Omental fat pad (tissue), 4 donors: Measurements from ENCODE around the gene TCEAL6. TPM values are rescaled to one million over a fixed set of nuclear protein-coding genes. Genes with fewer than 3 reads are reported as not detected.
A peak's percentile ranks its signal among the peaks of the same experiment; 100 is the strongest.
"Not testable (repeated sequence)": the region's sequence is repeated elsewhere in the genome, so short reads cannot be mapped to it uniquely, and the experiment has no call there.

Experiments
- ATAC-seq: fragments of 150-250 bp; one replicate; pipeline ENCODE4 v1.9.1; 2016; ENCODE audit warnings: mild to moderate bottlenecking, moderate library complexity; ENCODE audit not compliant: low FRiP score
- DNase-seq: peaks from one replicate; pipeline ENCODE4 v3.0.0-alpha.2; 2019; ENCODE audit warnings: low spot score
- total RNA-seq, 4 donors: library from RNA; depleted of rRNA; stranded (reverse); fragments of >200 nt; gene quantifications; one replicate each; pipeline ENCODE4 v1.1.0, GENCODE V29; 2016
- TF ChIP-seq, protein P1 (sequence below), 3 donors: fragments of 450-650 bp; IDR thresholded peaks; one replicate each; pipeline ENCODE4 v1.5.1; 2016 to 2017; ENCODE audit warnings: antibody characterized with exemption in 3 of 3, mild to moderate bottlenecking in 3 of 3, moderate library complexity in 2 of 3

TCEAL6 gene
- total RNA-seq, result 1 to 10 TPM in 1 of 4 donors, not detected in 3; 9.7 TPM

- DNase-seq, result not testable (repeated sequence)
- peak; percentile 48 for ATAC-seq
Observed at GRCh38 chrX:102142274-102142673, at the start of gene TCEAL6. Gene TCEAL6, minus strand, starts transcription at chrX:102142481.

DNA sequence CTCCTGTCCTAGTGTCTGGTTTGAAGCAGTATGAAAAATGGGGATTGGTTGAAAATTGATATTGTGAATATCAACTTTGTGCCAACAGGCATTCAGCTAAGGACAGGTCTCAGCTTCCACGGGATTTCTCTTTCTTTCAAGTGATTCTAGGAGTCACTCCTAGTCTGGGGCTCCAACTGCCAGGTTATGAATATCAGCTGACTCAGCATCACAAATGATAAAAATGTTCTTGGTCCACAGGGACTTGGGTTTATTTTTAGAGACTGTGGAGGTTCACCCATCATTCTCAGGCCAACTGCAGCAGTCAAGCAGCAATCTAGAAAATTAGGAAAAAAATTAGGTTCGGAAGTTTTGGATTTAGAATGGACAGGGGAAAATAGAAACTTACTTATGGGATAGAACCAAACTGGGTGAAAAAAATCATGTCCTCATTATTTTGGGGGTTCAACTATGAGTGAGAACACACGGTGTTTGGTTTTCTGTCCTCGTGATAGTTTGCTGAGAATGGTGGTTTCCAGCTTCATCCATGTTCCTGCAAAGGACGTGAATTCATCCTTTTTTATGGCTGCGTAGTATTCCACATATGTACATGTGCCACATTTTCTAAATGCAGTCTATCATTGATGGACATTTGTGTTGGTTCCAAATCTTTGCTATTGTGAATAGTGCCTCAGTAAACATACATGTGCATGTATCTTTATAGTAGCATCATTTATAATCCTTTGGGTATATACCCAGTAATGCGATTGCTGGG lies 43.9 kb upstream of the TCEAL6 start:
- no peak for DNase-seq

DNA sequence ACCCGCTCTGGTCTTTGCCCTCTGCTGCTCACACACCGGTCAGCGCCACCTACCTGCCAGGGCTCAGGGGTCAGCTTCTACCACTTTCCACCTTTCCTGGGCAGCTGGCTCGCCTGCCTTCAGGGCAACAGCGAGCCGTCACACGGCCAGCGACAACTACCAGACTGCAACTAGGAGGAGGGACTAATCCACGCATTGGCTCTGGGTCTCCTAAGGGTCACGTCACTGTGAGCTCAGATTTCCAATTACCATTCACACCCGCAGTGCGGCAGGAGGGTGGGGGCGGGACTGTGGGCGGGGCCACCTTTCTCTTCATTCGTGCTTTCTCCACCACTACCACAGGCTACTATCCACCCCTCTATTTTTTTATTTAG lies 13.5 kb upstream of the TCEAL6 start, which contains the start of gene BEX5:
Gene BEX5 (minus strand): TSS at position 172 of the 374 bp plus-strand sequence. CDS start 1,712 bp downstream, outside the sequence.
- TF ChIP-seq, protein P1, sequence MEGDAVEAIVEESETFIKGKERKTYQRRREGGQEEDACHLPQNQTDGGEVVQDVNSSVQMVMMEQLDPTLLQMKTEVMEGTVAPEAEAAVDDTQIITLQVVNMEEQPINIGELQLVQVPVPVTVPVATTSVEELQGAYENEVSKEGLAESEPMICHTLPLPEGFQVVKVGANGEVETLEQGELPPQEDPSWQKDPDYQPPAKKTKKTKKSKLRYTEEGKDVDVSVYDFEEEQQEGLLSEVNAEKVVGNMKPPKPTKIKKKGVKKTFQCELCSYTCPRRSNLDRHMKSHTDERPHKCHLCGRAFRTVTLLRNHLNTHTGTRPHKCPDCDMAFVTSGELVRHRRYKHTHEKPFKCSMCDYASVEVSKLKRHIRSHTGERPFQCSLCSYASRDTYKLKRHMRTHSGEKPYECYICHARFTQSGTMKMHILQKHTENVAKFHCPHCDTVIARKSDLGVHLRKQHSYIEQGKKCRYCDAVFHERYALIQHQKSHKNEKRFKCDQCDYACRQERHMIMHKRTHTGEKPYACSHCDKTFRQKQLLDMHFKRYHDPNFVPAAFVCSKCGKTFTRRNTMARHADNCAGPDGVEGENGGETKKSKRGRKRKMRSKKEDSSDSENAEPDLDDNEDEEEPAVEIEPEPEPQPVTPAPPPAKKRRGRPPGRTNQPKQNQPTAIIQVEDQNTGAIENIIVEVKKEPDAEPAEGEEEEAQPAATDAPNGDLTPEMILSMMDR (IDR thresholded peaks at IDR 0.05), result no peak
- DNase-seq (no peak), ATAC-seq (peak; percentile 94)

More for the DNA sequence above, 43.9 kb upstream of the TCEAL6 start:
- TF ChIP-seq, protein P1 (IDR thresholded peaks at IDR 0.05), result no peak
- ATAC-seq, result no peak

DNA sequence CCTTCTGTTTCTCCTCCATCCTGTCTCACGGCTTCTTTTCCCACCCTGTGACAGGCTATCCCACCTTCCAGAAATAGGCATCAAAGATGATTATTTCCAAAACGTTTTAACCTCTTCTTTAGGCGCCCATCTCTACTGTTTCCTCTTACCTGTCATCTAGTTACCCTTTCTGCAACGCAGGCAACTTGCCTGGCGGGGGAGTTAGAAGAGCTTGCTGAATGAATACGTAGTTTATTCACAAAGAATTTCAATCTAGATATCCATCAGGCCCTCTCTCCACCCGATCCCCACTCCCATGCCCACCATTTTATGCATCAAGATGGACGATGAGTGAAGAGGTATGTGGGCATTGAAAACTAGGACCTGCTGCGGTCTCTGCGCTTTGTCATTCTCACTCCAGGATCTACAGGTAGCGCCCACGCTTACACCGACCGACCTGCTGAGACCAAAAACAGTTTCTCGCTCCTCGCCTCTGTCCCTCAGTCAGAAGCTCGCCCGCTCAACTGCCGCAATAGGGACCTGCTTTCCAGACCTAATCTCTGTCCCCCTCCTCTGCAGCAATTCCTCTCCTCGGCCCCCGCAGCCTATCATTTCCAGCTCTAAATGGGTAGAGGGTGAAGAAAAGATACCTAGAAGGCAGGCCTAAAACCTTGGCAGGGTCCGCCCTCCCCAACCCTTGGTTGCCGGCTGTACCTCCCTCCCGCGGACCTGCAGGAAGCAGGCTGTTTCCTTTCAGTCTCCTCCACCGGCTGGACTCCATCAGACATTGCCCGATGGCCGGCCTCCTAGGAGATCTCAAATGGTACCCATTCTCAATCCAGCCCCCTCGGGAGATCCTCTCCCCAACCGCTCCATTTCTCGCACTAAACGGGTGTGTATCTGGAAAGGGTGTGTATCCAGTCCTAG lies 12.9 kb upstream of the TCEAL6 start:
- TF ChIP-seq, protein P1 (IDR thresholded peaks at IDR 0.05), result no peak
- peak; percentile 43 for ATAC-seq
- DNase-seq, result no peak

GRCh38 chrX:102154218-102154860 lies 12.1 kb upstream of the TCEAL6 start:
- TF ChIP-seq, protein P1 (IDR thresholded peaks at IDR 0.05), result no peak
- ATAC-seq, result no peak
- no peak for DNase-seq

GRCh38 chrX:102141631-102142030 lies 650 bp downstream of the TCEAL6 start:
- not testable (repeated sequence) for DNase-seq, ATAC-seq

DNA sequence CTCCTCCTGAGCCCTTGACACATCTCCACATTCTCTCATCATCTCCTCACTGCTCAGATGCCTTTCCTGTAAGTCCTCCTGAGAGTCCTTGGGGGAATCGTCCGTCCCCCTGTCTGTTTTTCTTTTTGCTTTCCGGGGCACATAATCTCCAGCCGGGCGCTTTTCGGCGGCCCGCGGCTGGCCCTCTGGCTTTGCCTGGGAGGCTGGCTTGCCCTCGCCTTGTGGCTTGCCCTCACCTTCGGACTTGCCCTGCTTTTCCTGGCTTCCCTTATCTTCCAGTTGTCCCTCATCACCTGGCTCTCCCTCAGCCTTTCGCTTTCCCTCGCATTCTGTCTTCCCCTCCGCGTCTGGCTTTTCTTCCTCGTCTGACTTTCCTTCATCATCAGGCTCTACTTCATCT lies 1.4 kb downstream of the TCEAL6 start:
- DNase-seq, ATAC-seq: not testable (repeated sequence)

DNA sequence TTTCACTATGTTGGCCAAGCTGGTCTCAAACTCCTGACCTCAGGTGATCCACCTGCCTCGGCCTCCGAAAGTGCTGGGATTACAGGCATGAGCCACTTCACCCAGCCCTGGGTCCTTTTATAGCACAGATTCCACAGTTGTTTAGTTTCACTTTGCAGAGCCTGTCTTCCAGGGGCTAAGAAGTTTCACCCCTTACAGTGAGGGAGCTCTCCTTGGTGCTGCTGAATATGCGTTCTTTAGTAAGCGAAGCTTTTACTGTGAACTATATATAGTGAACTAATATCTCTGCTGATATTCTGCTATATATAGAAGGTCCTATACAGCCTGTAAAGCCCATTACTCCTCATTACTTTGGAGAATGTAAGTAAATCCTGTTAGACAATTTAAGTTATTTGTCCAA lies 4.2 kb downstream of the TCEAL6 start:
- TF ChIP-seq, protein P1 (IDR thresholded peaks at IDR 0.05), result no peak

More for the DNA sequence above, 4.2 kb downstream of the TCEAL6 start:
- DNase-seq, result no peak
- no peak for ATAC-seq
